Activated T-cell treated with anti-CD3 and anti-CD28 coated beads, Interleukin-2, amount 50 U/mL, for 4 hours (primary cell): ENCODE results near the gene PEX7. TPM values are rescaled to one million over a fixed set of nuclear protein-coding genes. Genes with fewer than 3 reads are reported as not detected.
"Not testable (repeated sequence)": the region's sequence is repeated elsewhere in the genome, so short reads cannot be mapped to it uniquely, and the experiment has no call there.

ENCODE experiments used
- ATAC-seq, 2 donors: fragments of 200-7000 bp; cut with Tn5 transposase; one replicate each; pipeline ENCODE4 v1.10.0; 2021
- DNase-seq: peaks from one replicate; pipeline ENCODE4 v3.0.0-alpha.2; 2020
- H3K27me3 Mint-ChIP-seq: one replicate; pipeline ENCODE4 v1.8.0; 2021; ENCODE audit warnings: low read depth, mixed read lengths
- H3K36me3 Mint-ChIP-seq: one replicate; pipeline ENCODE4 v1.8.0; 2022; ENCODE audit warnings: mixed read lengths; ENCODE audit not compliant: insufficient read depth
- H3K4me1 Mint-ChIP-seq: one replicate; pipeline ENCODE4 v1.8.0; 2021; ENCODE audit warnings: low read depth, mixed read lengths
- H3K4me3 Mint-ChIP-seq: one replicate; pipeline ENCODE4 v1.8.0; 2021; ENCODE audit warnings: mild to moderate bottlenecking, moderate library complexity, mixed read lengths
- H3K9me3 Mint-ChIP-seq: one replicate; pipeline ENCODE4 v1.8.0; 2021; ENCODE audit warnings: mixed read lengths
- total RNA-seq, 3 donors: library from RNA; stranded (reverse); gene quantifications; one replicate each; pipeline ENCODE4 v1.2.1, GENCODE V29; 2021

The PEX7 gene
- total RNA-seq, 3 donors from 2014 or later, result 4.0 to 5.1 (median 4.5) TPM

DNA sequence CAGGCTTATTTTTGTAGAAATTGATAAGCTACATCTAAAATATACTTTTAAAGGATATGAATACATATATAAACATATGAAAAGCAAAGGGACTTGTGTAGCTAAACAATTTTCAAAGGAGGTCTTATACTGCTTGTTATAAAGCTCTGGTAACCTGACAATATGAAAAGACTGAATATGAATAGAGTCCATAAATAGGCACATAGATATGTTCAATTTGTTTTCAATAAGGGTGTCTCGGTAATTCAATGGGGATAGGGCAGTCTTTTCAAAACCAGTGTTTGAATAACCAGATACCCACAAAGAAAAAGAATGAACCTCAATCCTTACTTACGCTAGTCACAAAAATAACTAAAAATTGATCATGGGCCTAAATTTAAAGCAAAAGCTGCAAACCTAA, 20.8 kb upstream of the PEX7 start:
- no peaks in the 10 kb centered on the region for H3K36me3 Mint-ChIP-seq

DNA sequence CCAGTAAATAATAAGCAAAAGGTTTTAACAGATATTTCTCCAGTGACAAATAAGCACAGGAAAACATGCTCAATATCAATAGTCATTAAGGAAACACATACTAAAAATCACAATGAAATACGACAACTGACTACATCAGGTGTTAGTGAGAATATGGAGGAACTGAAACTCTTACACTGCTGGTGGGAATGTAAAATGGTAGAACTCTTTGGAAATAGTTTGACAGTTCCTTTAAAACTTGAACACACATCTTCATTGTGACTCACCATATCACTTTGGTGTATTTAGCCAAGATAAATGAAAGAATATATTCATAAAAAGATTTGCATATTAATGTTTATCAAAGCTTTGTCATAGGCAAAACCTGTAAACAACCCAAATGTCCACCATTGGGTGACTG, 18.8 kb upstream of the PEX7 start:
- no peak for DNase-seq
- ATAC-seq, result no peak
- Mint-ChIP-seq H3K4me3 (no peak overlapping the region), H3K36me3 (no peaks in the 10 kb centered on the region), H3K27me3 (peaks cover 4% of the 10 kb centered on the region), H3K4me1 (no peaks in the 10 kb centered on the region), H3K9me3 (no peaks in the 10 kb centered on the region)

More for the DNA sequence above, 20.8 kb upstream of the PEX7 start:
- no peak for DNase-seq
- Mint-ChIP-seq H3K27me3 (peaks cover 4% of the 10 kb centered on the region), H3K4me3 (no peak overlapping the region), H3K9me3 (no peaks in the 10 kb centered on the region), H3K4me1 (no peaks in the 10 kb centered on the region)
- no peak for ATAC-seq

DNA sequence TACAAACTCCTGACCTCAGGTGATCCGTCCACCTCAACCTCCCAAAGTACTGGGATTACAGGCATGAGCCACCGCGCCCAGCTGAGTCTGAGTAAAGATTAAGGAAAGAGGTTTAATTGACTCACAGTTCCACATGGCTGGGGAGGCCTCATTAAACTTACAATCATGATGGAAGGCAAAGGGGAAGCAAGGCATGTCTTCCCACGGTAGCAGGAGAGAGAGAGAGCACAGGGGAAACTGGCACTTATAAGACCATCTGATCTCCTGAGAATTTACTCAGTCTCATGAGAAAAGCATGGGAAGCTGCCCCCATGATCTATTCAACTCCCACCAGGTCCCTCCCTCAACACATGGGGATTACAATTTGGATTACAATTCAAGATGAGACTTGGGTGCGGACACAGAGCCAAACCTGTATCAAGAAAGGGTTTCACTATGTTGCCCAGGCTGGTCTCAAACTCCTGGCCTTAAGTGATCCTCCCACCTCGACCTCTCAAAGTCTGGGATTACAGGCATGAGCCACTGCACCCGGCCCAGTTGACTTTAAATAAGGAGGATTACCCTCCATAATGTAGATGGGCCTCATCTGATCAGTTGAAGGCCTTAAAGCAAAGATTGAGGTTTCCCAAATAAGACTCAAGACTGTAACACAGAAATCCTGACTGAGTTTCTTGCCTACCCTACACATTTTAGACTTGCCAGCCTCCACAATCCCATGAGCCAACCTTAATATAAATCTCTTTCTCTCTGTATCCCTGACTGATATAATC, 13.1 kb upstream of the PEX7 start:
- ATAC-seq, result no peak
- H3K36me3 Mint-ChIP-seq, result no peaks in the 10 kb centered on the region
- no peak overlapping the region for H3K4me3 Mint-ChIP-seq
- no peaks in the 10 kb centered on the region for H3K27me3 Mint-ChIP-seq
- H3K4me1 Mint-ChIP-seq, result peaks cover 1% of the 10 kb centered on the region
- no peaks in the 10 kb centered on the region for H3K9me3 Mint-ChIP-seq
- DNase-seq, result no peak

DNA sequence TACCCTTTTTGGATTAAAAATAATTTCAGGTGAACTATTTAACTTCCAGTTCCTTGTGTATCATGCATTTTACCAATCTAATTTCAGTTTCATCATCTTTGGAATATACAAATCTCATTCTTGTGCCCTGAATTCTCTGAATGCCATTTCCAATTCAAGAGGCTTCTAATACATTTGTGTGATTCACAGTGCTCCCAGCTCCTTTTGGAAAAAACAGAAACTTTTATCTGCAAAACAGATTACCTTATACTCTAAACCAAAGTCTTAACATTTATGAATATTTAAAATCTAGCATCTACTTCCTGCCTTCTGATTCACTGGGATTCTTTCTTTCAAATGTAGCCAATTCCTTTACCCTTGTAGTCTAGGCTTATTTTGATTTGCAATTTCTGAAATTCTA, 11.1 kb upstream of the PEX7 start:
- ATAC-seq, result no peak
- H3K27me3 Mint-ChIP-seq, result no peaks in the 10 kb centered on the region
- H3K4me3 Mint-ChIP-seq, result no peak overlapping the region
- no peaks in the 10 kb centered on the region for H3K36me3 Mint-ChIP-seq
- no peaks in the 10 kb centered on the region for H3K9me3 Mint-ChIP-seq
- DNase-seq, result no peak
- H3K4me1 Mint-ChIP-seq, result peaks cover 1% of the 10 kb centered on the region

DNA sequence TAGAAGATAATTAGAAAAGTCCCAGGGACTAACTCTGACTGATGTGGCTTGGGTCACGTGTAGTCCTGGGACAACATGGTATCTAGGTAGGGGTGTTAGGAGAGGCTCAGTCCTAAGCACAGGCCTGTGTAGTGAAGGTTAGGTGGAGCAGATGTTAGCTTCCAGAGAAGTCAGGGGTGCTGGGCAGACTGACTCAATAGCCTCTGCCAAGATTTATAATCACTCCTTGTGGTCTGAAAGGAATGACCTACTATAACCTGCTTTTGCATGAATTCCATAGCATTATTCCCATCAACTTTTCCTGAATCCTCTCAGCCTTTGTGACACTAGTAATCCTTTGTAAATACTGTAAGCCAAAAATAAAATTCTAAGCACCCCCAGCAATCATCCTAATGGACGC, 10.2 kb upstream of the PEX7 start:
- Mint-ChIP-seq H3K4me3 (no peak overlapping the region), H3K27me3 (peaks cover 1% of the 10 kb centered on the region), H3K9me3 (no peaks in the 10 kb centered on the region)

DNA sequence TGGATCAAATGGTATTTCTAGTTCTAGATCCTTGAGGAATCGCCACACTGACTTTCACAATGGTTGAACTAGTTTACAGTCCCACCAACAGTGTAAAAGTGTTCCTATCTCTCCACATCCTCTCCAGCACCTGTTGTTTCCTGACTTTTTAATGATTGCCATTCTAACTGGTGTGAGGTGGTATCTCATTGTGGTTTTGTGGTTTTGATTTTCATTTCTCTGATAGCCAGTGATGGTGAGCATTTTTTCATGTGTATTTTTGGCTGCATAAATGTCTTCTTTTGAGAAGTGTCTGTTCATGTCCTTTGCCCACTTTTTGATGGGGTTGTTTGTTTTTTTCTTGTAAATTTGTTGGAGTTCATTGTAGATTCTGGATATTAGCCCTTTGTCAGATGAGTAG, 6.8 kb upstream of the PEX7 start:
- H3K36me3 Mint-ChIP-seq, ATAC-seq, H3K27me3 Mint-ChIP-seq, DNase-seq, H3K4me1 Mint-ChIP-seq, H3K4me3 Mint-ChIP-seq, H3K9me3 Mint-ChIP-seq: not testable (repeated sequence)

More for the DNA sequence above, 10.2 kb upstream of the PEX7 start:
- no peak for ATAC-seq
- DNase-seq, result no peak
- Mint-ChIP-seq H3K4me1 (peaks cover 1% of the 10 kb centered on the region), H3K36me3 (no peaks in the 10 kb centered on the region)

DNA sequence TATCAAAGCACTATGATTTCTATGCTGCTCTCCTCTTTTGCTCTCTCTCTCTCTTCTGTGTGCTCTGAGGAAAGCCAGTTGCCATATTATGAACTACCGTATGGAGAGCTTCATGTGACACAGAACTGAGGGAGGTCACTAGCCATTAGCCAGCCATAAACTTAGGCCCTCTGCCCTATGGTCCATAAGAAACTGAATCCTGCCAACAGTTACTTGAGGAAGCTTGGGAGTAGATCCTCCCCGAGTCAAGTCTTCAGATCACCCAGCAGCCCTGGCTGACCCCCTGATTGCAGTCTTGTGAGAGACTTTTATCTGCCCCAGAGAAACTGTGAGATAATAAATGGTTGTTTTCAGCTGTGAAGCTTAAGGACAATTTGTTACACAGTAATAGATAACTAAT, 5.7 kb upstream of the PEX7 start:
- peaks cover 2% of the 10 kb centered on the region for H3K27me3 Mint-ChIP-seq
- DNase-seq (no peak), ATAC-seq (no peak)
- peaks cover 6% of the 10 kb centered on the region for H3K4me1 Mint-ChIP-seq
- H3K36me3 Mint-ChIP-seq, result no peaks in the 10 kb centered on the region
- H3K4me3 Mint-ChIP-seq, result no peak overlapping the region
- H3K9me3 Mint-ChIP-seq, result no peaks in the 10 kb centered on the region

DNA sequence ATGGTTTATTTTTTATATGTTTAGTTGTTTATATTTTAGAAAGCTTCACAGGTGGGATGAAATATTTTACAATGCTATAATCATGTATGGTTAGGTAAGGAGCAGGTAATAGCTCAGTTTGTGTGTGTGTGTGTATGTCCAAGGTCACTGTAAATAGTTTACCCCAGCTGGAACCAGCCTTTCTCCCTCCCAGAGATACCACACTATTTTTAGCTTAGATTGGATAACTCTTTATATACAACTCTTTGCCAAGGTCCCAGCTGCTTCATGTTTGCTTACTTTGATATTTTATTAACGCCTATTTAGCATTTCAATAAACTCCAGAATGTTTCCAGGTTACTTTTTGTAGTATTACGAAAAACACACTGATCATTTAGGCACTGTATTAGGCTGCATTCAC, 1.8 kb upstream of the PEX7 start:
- no peak for DNase-seq
- Mint-ChIP-seq H3K36me3 (peaks cover 6% of the 10 kb centered on the region), H3K27me3 (peaks cover 2% of the 10 kb centered on the region), H3K9me3 (no peaks in the 10 kb centered on the region), H3K4me1 (peaks cover 16% of the 10 kb centered on the region), H3K4me3 (no peak overlapping the region)
- no peak for ATAC-seq

DNA sequence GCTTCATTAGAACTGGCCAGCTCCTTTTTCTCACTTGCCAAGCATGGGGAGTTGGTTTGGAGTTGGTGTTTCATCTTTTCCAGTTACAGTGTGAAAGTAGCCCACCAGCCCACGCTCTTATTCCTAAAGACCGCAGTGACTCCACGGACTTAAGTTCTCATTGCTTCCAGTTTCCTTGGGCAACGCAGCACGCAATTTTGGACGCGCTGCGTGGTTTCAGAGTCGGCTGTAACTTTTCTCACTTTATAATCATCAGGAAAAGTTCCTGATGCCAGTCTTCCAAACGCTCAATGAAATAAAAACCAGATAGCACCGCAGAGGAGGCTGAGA, 381 bp upstream of the PEX7 start:
- DNase-seq (no peak), ATAC-seq (peak; percentile 2 to 3)
- Mint-ChIP-seq H3K36me3 (peaks cover 16% of the 10 kb centered on the region), H3K4me1 (peaks cover 16% of the 10 kb centered on the region), H3K9me3 (no peaks in the 10 kb centered on the region), H3K4me3 (peak overlapping the region; percentile 93), H3K27me3 (peaks cover 2% of the 10 kb centered on the region)

DNA sequence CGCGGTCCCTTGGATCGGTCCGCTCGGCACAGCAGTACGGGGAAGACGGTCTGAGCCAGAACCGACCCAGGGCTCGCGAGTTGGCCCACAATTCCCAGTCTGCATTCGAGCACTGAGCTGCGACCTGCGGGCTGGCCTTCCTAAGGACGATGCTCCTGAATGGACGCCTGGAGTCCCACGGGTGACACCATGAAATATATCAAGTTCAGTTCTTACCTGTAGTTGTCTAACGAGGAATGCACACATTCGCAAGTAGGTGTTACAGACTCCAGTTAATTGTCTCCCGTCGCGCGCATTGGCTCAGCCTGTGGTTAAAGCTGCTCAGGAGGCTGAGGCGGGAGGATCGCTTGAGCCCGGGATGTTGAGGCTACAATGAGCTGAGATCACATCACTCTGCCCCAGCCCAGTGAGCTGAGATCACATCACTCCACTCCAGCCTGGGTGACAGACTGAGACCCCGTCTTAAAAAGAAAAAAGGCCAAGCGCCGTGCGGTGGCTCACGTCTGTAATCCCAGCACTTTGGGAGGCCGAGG, 802 bp downstream of the PEX7 start:
- Mint-ChIP-seq H3K27me3 (no peaks in the 10 kb centered on the region), H3K9me3 (no peaks in the 10 kb centered on the region), H3K36me3 (peaks cover 19% of the 10 kb centered on the region), H3K4me3 (peak overlapping the region; percentile 82), H3K4me1 (peaks cover 16% of the 10 kb centered on the region)
- ATAC-seq (no peak), DNase-seq (no peak)

DNA sequence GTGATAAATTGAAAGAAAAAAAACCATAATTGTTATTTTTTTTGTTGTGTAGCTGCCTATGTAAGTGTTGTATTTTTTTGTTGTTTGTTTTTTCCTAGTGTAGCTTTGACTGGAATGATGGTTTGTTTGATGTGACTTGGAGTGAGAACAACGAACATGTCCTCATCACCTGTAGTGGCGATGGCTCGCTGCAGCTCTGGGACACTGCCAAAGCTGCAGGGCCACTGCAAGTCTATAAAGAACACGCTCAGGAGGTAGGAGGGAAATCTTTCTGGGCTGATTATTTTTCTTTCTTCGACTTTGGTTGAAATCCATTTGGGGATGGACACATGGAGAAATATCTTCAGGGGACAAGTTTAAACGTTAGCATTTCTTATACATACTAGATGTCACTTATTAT, 3.8 kb downstream of the PEX7 start:
- Mint-ChIP-seq H3K4me3 (no peak overlapping the region), H3K36me3 (peaks cover 35% of the 10 kb centered on the region), H3K9me3 (no peaks in the 10 kb centered on the region), H3K27me3 (no peaks in the 10 kb centered on the region), H3K4me1 (peaks cover 19% of the 10 kb centered on the region)
- DNase-seq (no peak), ATAC-seq (no peak)

DNA sequence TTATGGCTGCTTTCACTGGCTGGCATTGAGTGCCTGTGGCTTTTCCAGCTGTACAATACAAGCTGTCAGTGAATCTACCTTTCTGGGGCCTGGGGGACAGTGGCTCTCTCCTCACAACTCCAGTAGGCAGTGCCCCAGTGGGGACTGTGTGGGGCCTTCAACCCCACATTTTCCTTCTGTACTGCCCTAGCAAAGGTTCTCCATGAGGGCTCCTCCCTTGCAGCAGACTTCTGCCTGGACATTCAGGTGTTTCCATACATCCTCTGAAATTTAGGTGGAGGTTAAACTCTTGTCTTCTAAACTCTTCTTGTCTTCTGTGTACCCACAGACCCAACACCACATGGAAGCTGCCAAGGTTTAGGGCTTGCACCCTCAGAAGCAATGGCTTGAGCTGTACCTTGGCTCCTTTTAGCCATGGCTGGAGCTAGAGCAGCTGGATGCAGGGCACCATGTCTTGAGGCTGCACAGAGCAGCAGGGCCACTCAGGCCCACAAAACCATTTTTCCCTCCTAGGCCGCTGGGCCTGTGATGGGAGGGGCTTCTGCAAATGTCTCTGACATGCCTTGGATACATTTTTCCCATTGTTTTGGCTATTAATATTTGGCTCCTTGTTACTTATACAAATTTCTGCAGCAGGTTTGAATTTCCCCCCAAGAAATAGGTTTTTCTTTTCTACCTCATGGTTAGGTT, 9.6 kb downstream of the PEX7 start:
- Mint-ChIP-seq H3K27me3 (no peaks in the 10 kb centered on the region), H3K36me3 (peaks cover 45% of the 10 kb centered on the region), H3K4me1 (peaks cover 4% of the 10 kb centered on the region), H3K4me3 (no peak overlapping the region), H3K9me3 (peaks cover 10% of the 10 kb centered on the region)
- ATAC-seq (no peak), DNase-seq (no peak)

DNA sequence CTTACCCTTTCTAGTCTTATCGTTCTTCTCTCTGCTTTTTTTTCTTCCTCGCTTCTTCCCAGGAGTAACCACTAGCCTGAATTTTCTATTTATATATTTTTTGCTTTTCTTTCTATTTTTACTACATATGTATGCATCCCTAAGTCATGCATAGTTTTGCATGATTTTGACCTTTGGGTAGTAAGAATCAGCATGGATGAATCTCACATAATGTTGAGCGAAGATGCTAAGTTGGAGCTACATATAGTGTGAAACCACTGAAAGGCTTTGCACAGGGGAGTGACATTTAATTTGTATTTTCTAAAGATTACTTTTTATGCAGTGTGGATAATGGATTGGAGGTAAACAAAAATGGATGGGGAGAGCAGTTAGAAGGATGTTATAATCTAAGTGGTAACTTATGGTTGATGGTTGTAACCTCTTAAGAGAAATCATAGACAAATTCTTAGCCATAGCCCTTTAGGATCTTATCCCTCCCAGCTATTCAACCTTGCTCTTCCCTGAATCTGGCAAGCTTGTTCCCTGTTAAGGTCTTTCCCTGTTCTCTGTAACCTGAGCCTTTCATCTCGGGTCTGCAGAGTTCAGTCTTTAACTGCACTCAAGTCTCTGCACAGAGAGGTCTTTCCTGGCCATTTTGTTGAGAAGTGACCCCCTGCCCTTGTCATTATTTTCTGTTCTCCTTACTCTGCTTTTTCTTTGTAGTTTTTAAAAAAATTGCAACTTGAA, 18.0 kb downstream of the PEX7 start:
- ATAC-seq, result no peak
- no peaks in the 10 kb centered on the region for H3K27me3 Mint-ChIP-seq

DNA sequence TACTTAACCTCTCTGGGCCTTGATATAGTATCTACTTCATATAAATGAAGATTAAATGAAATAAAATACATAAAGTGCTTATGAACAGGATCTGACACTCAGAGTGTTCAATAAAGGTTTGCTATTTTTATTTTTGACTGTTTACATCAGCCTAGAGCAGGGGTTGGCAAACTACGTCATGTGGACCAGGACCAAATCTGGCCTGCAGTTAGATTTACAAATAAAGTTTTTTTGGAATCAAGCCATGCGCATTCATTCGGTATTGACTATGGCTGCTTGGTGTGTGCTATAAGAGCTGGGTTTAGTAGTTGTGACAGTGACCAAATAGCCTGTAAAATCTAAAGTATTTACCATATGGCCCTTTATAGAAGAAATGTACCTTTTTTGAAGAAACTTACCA, 20.8 kb downstream of the PEX7 start:
- H3K27me3 Mint-ChIP-seq, result no peaks in the 10 kb centered on the region
- no peaks in the 10 kb centered on the region for H3K9me3 Mint-ChIP-seq
- H3K4me3 Mint-ChIP-seq, result no peak overlapping the region
- H3K4me1 Mint-ChIP-seq, result peaks cover under 1% of the 10 kb centered on the region
- DNase-seq (no peak), ATAC-seq (no peak)
- peaks cover 19% of the 10 kb centered on the region for H3K36me3 Mint-ChIP-seq

More for the DNA sequence above, 18.0 kb downstream of the PEX7 start:
- no peak for DNase-seq
- H3K4me3 Mint-ChIP-seq, result no peak overlapping the region
- peaks cover 1% of the 10 kb centered on the region for H3K4me1 Mint-ChIP-seq
- peaks cover 13% of the 10 kb centered on the region for H3K36me3 Mint-ChIP-seq
- no peaks in the 10 kb centered on the region for H3K9me3 Mint-ChIP-seq
